Keratinocyte (primary cell): Measurements from ENCODE around the gene MAP3K4. TPM values are rescaled to one million over a fixed set of nuclear protein-coding genes. Genes with fewer than 3 reads are reported as not detected.

Source experiments
- DNase-seq: peaks from one replicate; pipeline ENCODE4 v3.0.0-alpha.2; 2011; ENCODE audit warnings: low read depth, missing footprints, low spot score
- FAIRE-seq: peaks from 2 replicates; lab custom pipeline; 2011; peaks lifted over from hg19 to GRCh38; lab: Jason Lieb, UNC
- H2AFZ ChIP-seq: 2 replicates; pipeline ENCODE4 v1.6.0; 2012; ENCODE audit warnings: low read length, control low read depth, inconsistent platforms; ENCODE audit not compliant: control insufficient read depth
- H3K27ac ChIP-seq: 2 replicates; pipeline ENCODE4 v1.5.1; 2011; ENCODE audit warnings: low read length; ENCODE audit not compliant: control insufficient read depth, insufficient read depth
- H3K27me3 ChIP-seq: 3 replicates; pipeline ENCODE4 v1.6.0; 2011; ENCODE audit warnings: low read length; ENCODE audit not compliant: control insufficient read depth, insufficient read depth; ENCODE audit errors: extremely low read depth
- H3K36me3 ChIP-seq, 2 experiments: 2 replicates in 1 of 2; 3 replicates in 1 of 2; pipeline ENCODE4 v1.5.1; 2011; ENCODE audit warnings: low read length in 2 of 2, mild to moderate bottlenecking in 1 of 2; ENCODE audit not compliant: control insufficient read depth in 2 of 2, insufficient read depth in 2 of 2; ENCODE audit errors: extremely low read depth in 1 of 2
- H3K4me1 ChIP-seq: 3 replicates; pipeline ENCODE4 v1.5.1; 2011; ENCODE audit warnings: low read length; ENCODE audit not compliant: control insufficient read depth, insufficient read depth; ENCODE audit errors: extremely low read depth
- H3K4me2 ChIP-seq: 3 replicates; pipeline ENCODE4 v1.6.0; 2011; ENCODE audit warnings: low read depth, low read length; ENCODE audit not compliant: control insufficient read depth, insufficient read depth; ENCODE audit errors: extremely low read depth
- H3K4me3 ChIP-seq, 3 experiments: fragments of 200-600 bp in 1 of 3; sonication (generic) in 1 of 3; 2 replicates in 2 of 3; 3 replicates in 1 of 3; pipeline ENCODE4 v1.5.1; 2011 to 2016; ENCODE audit warnings: low read length in 3 of 3, mild to moderate bottlenecking in 3 of 3, control low read depth in 2 of 3, inconsistent platforms in 1 of 3, low read depth in 1 of 3, mixed read lengths in 1 of 3, mixed run types in 1 of 3, moderate library complexity in 1 of 3; ENCODE audit not compliant: control insufficient read depth in 2 of 3, insufficient read depth in 2 of 3; ENCODE audit errors: extremely low read depth in 1 of 3
- H3K79me2 ChIP-seq: 2 replicates; pipeline ENCODE4 v1.6.0; 2012; ENCODE audit warnings: low read length; ENCODE audit not compliant: control insufficient read depth, insufficient read depth
- H3K9ac ChIP-seq: 3 replicates; pipeline ENCODE4 v1.6.0; 2011; ENCODE audit warnings: low read length; ENCODE audit not compliant: control insufficient read depth, insufficient read depth; ENCODE audit errors: extremely low read depth
- H3K9me1 ChIP-seq: 3 replicates; pipeline ENCODE4 v1.6.0; 2011; ENCODE audit warnings: low read length; ENCODE audit not compliant: control insufficient read depth, insufficient read depth; ENCODE audit errors: extremely low read depth
- H3K9me3 ChIP-seq: 2 replicates; pipeline ENCODE4 v1.5.1; 2012; ENCODE audit warnings: low read depth, low read length; ENCODE audit not compliant: control insufficient read depth
- H4K20me1 ChIP-seq: 3 replicates; pipeline ENCODE4 v1.6.0; 2011; ENCODE audit warnings: low read length; ENCODE audit not compliant: control insufficient read depth, insufficient read depth; ENCODE audit errors: extremely low read depth
- EZH2 ChIP-seq: IDR thresholded peaks from one replicate; pipeline ENCODE4 v1.6.1; 2012; ENCODE audit warnings: inconsistent platforms, mild to moderate bottlenecking, low read length, moderate library complexity
- dilution Hi-C: fragments of 300-500 bp; cut with MboI; formaldehyde crosslinking; loops from one replicate; pipeline ENCODE4 v1.7.0; 2020; ENCODE audit warnings: low sequenced_read_pairs; ENCODE audit not compliant: extremely low pct_ligation_motif_present
- polyA plus RNA-seq, 5 experiments: library from polyadenylated mRNA; depleted of rRNA in 3 of 5; stranded (reverse) in 3 of 5; stranded (forward) in 1 of 5; unstranded in 1 of 5; fragments of >200 nt; gene quantifications; 1 replicate in 1 of 5; 2 replicates in 3 of 5; 3 replicates in 1 of 5; pipeline versions ENCODE4 v1.2.1 to v1.2.3, GENCODE V29; 2011 to 2012; ENCODE audit warnings: missing spikeins in 2 of 5, low read depth in 1 of 5, low replicate concordance in 1 of 5
- TF ChIP-seq, protein P1 (sequence below), 3 experiments: IDR thresholded peaks in 1 of 3; conservative IDR thresholded peaks in 1 of 3; optimal IDR thresholded peaks in 1 of 3; 2 replicates in 2 of 3; 3 replicates in 1 of 3; pipeline versions ENCODE3 to v1.5.1; 2011; ENCODE audit warnings: low read length in 3 of 3, mild to moderate bottlenecking in 3 of 3, moderate library complexity in 2 of 3, control low read depth in 1 of 3, inconsistent platforms in 1 of 3; ENCODE audit not compliant: insufficient read depth in 2 of 3; ENCODE audit errors: extremely low read depth in 1 of 3

The MAP3K4 gene
- polyA plus RNA-seq, 1 donor (not counting 4 experiments of a cell fraction or from before 2014, with no cell fraction given) = 12.8 TPM

DNA sequence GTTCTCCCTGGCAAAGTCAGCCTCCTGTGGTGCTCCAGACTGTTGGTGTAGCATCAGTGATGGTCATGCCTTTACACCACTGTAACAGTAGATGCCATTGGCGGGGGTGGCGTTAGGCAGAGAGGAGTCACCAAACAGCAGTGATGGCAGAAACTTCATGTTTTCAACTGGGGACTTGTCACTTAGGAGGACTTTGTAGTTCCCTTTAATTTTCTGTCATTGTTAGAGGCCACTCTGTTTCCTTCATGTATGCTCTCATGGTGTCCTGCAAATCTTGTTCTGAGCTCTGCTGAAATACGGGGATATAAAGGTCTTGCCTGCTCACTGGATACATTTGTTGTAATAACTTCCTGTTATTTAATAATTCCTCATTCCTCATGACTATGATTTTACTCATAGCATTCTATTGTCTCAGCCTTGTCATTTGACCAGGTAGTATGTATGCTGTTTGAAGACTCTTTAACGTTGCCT is 4.6 kb downstream of the MAP3K4 start:
- peak overlapping the region; percentile 48 for H3K9ac ChIP-seq
- peak; percentile 93 for FAIRE-seq
- no peaks in the 10 kb centered on the region for H3K9me3 ChIP-seq
- no peaks in the 10 kb centered on the region for H3K9me1 ChIP-seq
- H3K27me3 ChIP-seq = no peaks in the 10 kb centered on the region
- H4K20me1 ChIP-seq = no peaks in the 10 kb centered on the region
- H3K36me3 ChIP-seq = peaks cover 0 to 5% of the 10 kb centered on the region in 2 experiments
- peak overlapping the region; percentile 57 for H2AFZ ChIP-seq
- peak overlapping the region; percentile 65 for H3K4me2 ChIP-seq
- H3K27ac ChIP-seq = peak overlapping the region; percentile 83
- no peak for DNase-seq
- dilution Hi-C loops = no loop called here
- H3K4me3 ChIP-seq = peak overlapping the region in 2 of 3 experiments; percentile 34 to 65
- peaks cover 31% of the 10 kb centered on the region for H3K4me1 ChIP-seq
- H3K79me2 ChIP-seq = peaks cover 72% of the 10 kb centered on the region
- TF ChIP-seq EZH2 = no peak
- TF ChIP-seq, protein P1, sequence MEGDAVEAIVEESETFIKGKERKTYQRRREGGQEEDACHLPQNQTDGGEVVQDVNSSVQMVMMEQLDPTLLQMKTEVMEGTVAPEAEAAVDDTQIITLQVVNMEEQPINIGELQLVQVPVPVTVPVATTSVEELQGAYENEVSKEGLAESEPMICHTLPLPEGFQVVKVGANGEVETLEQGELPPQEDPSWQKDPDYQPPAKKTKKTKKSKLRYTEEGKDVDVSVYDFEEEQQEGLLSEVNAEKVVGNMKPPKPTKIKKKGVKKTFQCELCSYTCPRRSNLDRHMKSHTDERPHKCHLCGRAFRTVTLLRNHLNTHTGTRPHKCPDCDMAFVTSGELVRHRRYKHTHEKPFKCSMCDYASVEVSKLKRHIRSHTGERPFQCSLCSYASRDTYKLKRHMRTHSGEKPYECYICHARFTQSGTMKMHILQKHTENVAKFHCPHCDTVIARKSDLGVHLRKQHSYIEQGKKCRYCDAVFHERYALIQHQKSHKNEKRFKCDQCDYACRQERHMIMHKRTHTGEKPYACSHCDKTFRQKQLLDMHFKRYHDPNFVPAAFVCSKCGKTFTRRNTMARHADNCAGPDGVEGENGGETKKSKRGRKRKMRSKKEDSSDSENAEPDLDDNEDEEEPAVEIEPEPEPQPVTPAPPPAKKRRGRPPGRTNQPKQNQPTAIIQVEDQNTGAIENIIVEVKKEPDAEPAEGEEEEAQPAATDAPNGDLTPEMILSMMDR (optimal IDR thresholded peaks at IDR 0.05 in 1 of 3, IDR thresholded peaks at IDR 0.05 in 1 of 3, conservative IDR thresholded peaks at IDR 0.05 in 1 of 3; ENCODE audit: extremely low read depth in 1 of 3, insufficient read depth in 2 of 3, low read length in 3 of 3) = no peak

DNA sequence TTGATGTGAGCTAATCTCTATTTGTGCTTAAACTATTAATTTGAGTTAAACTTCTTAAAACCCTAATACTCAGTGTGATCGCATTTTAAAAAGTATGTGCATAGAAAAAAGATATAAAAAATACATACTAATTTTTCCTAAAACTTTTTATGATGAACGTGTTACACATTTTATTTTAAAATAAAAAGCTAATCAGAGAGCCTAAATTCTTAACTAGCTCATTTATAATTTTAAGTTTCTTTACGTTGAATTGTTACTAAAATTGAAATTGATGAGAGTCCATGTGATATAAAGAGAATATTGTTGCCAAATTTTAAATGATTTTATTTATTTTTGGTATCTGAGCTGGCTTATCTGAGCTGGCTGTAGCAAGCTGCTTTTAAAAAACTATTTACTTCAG is 6.6 kb downstream of the MAP3K4 start:
- Histone ChIP-seq H3K27me3 (no peaks in the 10 kb centered on the region), H3K4me1 (peaks cover 32% of the 10 kb centered on the region), H3K27ac (no peak overlapping the region), H2AFZ (no peak overlapping the region), H3K9me3 (no peaks in the 10 kb centered on the region), H3K36me3 (peaks cover 0 to 5% of the 10 kb centered on the region in 2 experiments), H3K79me2 (peaks cover 72% of the 10 kb centered on the region), H3K4me2 (no peak overlapping the region), H3K9me1 (no peaks in the 10 kb centered on the region), H3K9ac (no peak overlapping the region), H4K20me1 (no peaks in the 10 kb centered on the region), H3K4me3 (no peak overlapping the region)
- FAIRE-seq = no peak
- TF ChIP-seq EZH2 = no peak
- TF ChIP-seq, protein P1 (optimal IDR thresholded peaks at IDR 0.05 in 1 of 3, IDR thresholded peaks at IDR 0.05 in 1 of 3, conservative IDR thresholded peaks at IDR 0.05 in 1 of 3; ENCODE audit: extremely low read depth in 1 of 3, insufficient read depth in 2 of 3, low read length in 3 of 3) = no peak
- no peak for DNase-seq
- dilution Hi-C loops = no loop called here
